ENCODE measurements around the gene CAPN10.

CAPN10 gene

GRCh38 chr2:240575101-240575965 is 11.2 kb upstream of the CAPN10 start:
- no peak for DNase-seq

- DNase-seq = no peak
Measured at GRCh38 chr2:240576036-240576435, 10.5 kb upstream of the CAPN10 start.

- DNase-seq = no peak
Measured at GRCh38 chr2:240576436-240577205, 9.9 kb upstream of the CAPN10 start.

- no peak for DNase-seq
Measured at GRCh38 chr2:240577281-240578109, 9.0 kb upstream of the CAPN10 start.

- no peak for DNase-seq
Measured at GRCh38 chr2:240578110-240578450, 8.5 kb upstream of the CAPN10 start.

- no peak for DNase-seq
Measured at GRCh38 chr2:240578488-240578887, 8.0 kb upstream of the CAPN10 start.

GRCh38 chr2:240579071-240579762 is 7.3 kb upstream of the CAPN10 start:
- no peak for DNase-seq

GRCh38 chr2:240579771-240580614 is 6.5 kb upstream of the CAPN10 start:
- peak; percentile 92 for DNase-seq

GRCh38 chr2:240581811-240582210 is 4.7 kb upstream of the CAPN10 start:
- DNase-seq = no peak

- no peak for DNase-seq
Measured at GRCh38 chr2:240582781-240583180, 3.8 kb upstream of the CAPN10 start.

- no peak for DNase-seq
Measured at GRCh38 chr2:240583774-240584173, 2.8 kb upstream of the CAPN10 start.

- DNase-seq = no peak
Measured at GRCh38 chr2:240584486-240585031, 2.0 kb upstream of the CAPN10 start.

GRCh38 chr2:240585101-240585500 is 1.4 kb upstream of the CAPN10 start:
- no peak for DNase-seq

GRCh38 chr2:240585681-240586197 is 795 bp upstream of the CAPN10 start:
- no peak for DNase-seq

- peak; percentile 80 for DNase-seq
Measured at GRCh38 chr2:240586919-240587800, 626 bp downstream of the CAPN10 start.

GRCh38 chr2:240588006-240588655 is 1.6 kb downstream of the CAPN10 start:
- no peak for DNase-seq

GRCh38 chr2:240588669-240589068 is 2.1 kb downstream of the CAPN10 start:
- no peak for DNase-seq

GRCh38 chr2:240589375-240589774 is 2.8 kb downstream of the CAPN10 start:
- no peak for DNase-seq

GRCh38 chr2:240589850-240590525 is 3.5 kb downstream of the CAPN10 start:
- DNase-seq = no peak

Data from DMS53 (cell line).